ENCODE measurements around the gene IL1RAPL1.

DNA sequence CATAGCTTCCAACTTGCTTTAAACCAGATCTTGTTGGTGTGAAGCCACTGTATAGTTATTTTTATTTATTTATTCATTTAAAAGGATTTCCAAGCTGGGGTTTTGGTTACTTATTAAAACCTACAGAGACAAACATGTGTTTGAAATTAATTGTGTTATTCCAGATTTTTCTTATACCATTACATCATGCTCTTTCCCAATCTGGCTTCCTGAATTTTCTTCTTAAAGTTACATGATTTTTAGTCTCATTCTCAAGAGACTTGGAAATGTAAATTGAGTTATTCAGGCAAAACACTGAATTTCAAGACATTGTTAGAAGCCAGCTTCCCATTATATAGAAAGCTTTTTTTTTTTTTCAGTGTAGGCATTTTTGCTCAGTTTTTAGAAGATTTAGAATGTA, 381.9 kb downstream of the IL1RAPL1 start:
- TF ChIP-seq POLR2A (IDR thresholded peaks at IDR 0.05; ENCODE audit: low read length) (no peak), CBX2 (IDR thresholded peaks at IDR 0.05; ENCODE audit: borderline replicate concordance, low read depth) (no peak)
